GM18508 (cell line): ENCODE data around the gene LGALS7B.
"Not testable (repeated sequence)": the region's sequence is repeated elsewhere in the genome, so short reads cannot be mapped to it uniquely, and the experiment has no call there.

Experiments used
- ATAC-seq: cut with Tn5 transposase; IDR thresholded peaks from one replicate; pipeline ENCODE4 v1.9.1; 2021; ENCODE audit warnings: moderate number of reproducible peaks; ENCODE audit not compliant: insufficient read depth, unreplicated experiment

Gene LGALS7B

DNA sequence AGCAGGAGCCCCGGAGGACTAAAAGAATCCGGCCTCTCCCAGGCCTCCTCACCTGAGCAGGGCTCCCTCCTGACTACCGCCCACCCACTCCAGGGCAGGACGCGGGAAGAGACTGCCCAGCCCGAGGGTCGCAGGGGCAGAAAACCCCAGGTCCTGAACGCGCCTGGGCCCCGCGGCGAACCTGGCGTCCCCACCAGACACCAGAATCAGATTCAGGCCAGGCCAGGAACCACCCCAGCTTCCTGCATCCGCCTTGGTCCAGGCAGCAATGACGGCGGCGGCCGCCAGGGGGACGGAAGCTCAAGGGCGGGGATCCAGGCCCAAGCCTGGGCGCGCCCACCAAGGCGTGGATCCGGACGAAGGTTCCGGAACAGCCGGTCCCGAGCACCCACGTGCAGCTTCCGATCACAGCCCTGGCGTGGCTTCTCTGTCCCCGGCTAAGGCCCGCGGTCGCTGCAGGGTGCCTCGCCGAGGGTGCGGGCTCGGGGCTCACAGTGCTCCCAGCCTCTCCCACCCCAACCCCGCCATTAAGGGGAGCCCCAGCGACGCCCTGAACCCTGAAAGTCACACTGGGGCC is 19.3 kb upstream of the LGALS7B start:
- ATAC-seq, result no peak

DNA sequence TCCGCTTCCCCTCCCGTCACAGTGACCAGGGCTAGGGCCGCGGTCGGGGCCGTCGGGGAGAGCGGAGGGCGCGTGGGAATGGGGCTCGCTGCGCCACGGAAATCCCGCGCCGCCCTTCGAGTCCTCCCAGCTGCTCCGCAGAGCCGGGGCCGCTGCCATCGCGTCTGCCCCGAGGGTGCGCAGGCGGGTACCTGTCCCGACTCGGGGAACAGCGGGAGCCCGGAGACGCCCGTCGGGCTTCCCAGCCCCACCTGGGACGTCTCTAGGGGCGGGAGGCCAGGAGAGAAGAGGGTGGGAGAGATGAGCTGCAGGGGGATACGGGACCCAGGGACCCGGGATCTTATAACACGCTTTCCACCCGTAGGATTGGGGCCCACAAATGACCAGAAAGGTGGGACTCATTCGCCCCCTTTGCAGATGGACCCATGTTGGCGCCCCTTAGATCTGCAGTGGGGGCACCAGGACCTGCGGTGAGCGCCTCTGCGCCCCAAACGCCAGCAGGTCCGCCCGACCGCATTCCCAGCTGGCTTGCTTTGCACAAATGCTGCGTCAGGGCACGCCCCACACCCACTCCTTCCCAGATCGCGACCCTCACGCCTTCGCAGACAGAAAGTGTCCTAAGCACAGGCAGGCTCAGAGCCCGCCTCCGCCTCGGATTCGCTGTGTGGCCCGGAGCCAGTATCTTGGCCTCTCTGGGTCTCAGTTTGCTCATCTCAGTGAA is 18.6 kb upstream of the LGALS7B start:
- ATAC-seq, result not testable (repeated sequence)

- ATAC-seq, result not testable (repeated sequence)
Measured at GRCh38 chr19:38770949-38771275, 18.1 kb upstream of the LGALS7B start.

DNA sequence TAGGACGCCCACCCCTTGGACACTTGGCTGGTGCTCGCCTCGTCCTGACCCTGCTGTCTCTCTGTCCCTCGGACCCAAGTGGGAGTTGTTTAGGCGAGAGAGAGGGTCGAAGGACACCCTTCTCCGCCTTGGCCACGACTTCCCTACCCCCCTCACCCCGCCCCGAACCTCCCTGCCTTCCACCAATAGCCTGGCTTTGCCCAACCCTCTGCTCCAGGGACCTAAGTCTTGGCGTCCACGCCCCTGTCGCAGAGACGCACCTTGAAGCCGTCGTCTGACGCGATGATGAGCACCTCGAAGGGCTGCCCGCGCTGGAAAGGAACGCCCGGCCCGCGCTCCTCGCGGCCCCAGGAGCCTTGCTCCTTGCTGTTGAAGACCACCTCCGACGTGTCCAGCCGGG is 17.4 kb upstream of the LGALS7B start:
- not testable (repeated sequence) for ATAC-seq

DNA sequence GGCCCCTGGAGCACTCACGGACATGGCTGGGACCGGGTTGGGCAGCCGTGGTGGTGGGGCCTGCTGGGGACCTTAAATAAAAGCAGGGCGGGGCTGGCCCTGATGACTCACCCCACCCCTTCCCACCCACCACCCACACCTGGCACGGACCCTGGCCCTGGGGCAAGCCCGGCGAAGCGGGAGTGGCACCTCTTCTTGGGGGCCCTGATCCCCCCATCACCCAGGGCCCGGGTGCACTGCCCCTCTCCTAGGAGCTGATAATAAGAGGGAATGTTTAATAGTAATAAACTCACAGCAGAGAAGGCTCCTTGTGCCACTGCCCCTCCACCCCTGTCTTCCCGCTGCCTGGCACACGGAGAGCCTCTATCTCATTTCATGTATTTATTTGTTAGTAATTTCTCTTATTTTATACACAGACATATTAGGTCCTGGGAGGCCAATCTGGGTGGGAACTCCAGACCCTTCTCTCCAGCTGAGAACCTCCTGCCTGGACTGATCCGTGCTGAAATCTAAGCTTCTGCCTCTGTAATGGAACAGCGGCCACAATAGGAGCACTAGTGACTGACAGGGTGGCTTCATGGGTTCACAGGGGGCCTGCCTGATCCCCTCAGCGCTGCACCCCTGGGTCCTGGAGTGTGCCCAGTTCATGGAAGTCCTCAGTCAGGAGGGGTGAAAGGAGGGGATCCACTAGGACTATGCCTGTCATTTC is 15.4 kb upstream of the LGALS7B start, which contains the start of gene LGALS7:
Gene LGALS7, minus strand, starts transcription at position 49 of the 709 bp plus-strand sequence. Its CDS starts 25 bp downstream, at position 24.
- ATAC-seq, result no peak

DNA sequence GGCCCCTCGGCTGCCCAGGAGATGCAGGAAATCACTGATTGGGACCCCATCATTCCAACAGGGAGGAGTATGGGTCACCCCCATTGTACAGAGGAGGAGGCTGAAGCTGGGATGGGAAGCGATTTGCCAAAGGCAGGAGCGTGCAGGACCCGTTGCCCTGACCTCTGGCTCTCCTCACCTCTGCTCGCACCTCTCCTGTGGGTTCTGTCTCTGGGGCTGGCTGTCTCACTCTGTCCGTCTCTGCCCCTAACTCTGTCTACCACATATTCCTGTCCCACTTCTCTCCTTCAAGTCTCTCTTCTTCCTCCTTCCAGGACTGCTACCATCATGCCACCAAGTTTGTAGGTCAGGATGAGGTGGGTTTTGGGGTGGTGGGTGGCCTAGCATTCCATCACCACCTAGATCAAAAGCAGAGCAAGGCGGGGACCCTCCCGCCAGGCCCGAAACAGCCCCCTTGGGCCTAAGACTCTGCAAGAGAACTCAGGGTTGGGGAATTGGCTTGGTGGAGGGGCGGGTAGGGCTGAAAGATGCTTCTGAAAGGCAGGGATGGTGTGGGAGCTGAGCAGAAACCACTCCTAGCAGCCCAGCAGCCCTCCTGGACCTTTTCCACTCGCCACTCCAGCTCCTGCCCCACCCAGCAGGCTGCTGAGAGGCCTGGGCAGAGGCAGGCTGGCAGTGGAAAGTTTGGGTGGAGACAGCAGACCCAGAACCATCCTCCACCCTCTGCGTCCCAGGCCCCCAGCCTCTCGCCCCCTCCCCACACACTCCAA is 14.6 kb upstream of the LGALS7B start:
- no peak for ATAC-seq

DNA sequence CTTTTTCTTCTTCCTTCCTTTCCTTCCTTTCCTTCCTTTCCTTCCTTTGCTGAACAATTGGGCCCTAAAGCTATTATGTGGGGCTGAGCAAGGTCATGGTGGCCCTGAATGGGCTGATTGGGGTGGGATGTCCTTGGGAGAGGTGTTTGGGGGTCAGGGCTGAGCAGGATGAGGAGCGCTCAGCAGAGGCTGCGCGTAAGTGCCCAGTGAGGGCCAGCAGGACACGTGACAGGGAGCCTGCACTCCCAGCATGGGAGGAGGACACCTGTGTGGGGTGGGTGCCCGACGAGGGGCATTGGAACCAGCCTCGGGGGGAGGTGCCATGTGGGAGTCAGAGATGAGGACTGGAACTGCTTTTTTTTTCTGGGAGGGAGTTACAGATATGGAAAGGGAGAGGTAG is 10.3 kb upstream of the LGALS7B start:
- no peak for ATAC-seq

DNA sequence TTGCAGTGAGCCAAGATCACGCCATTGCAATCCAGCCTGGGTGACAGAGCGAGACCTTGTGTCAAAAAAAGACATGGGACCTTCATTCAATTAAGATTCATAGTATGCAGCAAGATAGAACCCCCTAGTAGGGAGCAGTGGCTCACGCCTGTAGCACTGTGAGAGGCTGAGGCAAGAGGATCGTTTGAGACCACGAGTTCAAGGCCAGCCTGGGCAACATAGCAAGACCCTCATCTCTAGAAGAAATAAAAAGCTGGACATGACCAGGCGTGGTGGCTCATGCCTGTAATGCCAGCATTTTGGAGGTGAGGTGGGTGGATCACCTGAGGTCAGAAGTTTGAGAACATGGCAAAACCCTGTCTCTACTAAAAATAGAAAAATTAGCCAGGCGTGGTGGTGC is 8.6 kb upstream of the LGALS7B start:
- ATAC-seq, result no peak

- no peak for ATAC-seq
Measured at GRCh38 chr19:38781058-38781457, 7.9 kb upstream of the LGALS7B start.

DNA sequence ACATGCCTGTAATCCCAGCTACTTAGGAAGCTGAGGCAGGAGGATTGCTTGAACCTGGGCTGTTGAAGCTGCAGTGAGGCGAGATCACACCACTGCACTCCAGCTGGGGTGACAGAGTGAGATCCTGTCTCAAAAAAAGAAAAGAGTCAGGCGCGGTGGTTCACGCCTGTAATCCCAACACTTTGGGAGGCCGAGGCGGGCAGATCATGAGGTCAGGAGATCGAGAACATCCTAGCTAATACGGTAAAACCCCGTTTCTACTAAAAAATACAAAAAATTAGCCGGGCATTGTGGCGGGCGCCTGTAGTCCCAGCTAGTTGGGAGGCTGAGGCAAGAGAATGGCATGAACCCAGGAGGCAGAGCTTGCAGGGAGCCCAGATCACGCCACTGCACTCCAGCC is 6.8 kb upstream of the LGALS7B start:
- ATAC-seq, result not testable (repeated sequence)

DNA sequence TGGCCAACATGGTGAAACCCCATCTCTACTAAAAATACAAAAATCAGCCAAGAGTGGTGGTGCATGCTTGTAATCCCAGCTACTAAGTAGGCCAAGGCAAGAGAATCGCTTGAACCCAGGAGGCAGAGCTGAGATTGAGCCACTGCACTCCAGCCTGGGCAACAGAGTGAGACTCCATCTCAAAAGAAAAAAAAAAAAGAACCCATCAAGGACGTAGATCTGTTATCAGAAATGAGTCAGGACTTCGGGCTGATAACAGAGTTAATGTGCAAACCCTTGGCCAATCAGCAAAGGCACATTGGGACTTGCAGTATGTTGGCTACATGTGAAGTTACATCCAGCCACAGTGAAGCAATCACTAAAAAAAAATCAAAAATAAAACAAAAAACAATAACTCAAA is 4.8 kb upstream of the LGALS7B start:
- ATAC-seq, result no peak

DNA sequence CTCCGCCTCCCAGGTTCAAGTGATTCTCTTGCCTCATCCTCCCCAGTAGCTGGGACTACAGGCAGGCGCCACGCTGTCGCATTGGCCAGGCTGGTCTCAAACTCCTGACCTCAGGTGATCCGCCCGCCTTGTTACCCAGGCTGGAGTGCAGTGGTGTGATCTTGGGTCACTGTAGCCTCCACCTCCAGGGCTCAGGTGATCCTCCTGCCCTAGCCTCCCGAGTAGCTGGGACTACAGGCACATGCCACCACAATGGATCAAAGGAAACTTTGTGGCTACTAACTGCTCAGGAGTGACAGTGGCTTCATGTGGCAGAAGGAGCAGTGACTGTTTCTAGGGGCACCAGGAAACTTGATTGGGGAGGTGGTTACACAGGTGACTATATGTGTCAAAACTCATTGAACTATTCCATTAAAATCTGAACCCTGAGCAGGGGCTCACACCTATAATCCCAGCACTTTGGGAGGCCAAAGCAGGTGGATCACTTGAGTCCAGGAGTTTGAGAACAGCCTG is 3.8 kb upstream of the LGALS7B start:
- no peak for ATAC-seq

DNA sequence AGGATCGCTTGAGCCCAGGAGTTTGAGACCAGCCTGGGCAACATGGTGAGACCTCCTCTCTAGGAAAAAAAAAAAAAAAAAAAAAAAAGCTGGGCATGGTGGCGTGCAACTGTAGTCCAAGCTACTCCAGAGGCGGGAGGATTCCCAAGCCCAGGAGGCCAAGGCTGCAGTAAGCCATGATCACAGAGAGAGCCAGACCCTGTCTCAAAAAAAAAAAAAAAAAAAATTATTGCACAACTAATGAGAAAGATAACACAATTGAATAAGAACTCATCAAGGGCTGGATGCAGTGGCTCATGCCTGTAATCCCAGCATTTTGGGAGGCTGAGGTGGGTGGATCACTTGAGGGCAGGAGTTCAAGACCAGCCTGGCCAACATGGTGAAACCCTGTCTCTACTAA is 2.9 kb upstream of the LGALS7B start:
- not testable (repeated sequence) for ATAC-seq

- ATAC-seq, result no peak
Measured at GRCh38 chr19:38786572-38787265, 2.3 kb upstream of the LGALS7B start.

GRCh38 chr19:38790507-38791403 is 1.8 kb downstream of the LGALS7B start:
- ATAC-seq, result not testable (repeated sequence)

- not testable (repeated sequence) for ATAC-seq
Measured at GRCh38 chr19:38791451-38792064, 2.6 kb downstream of the LGALS7B start.

DNA sequence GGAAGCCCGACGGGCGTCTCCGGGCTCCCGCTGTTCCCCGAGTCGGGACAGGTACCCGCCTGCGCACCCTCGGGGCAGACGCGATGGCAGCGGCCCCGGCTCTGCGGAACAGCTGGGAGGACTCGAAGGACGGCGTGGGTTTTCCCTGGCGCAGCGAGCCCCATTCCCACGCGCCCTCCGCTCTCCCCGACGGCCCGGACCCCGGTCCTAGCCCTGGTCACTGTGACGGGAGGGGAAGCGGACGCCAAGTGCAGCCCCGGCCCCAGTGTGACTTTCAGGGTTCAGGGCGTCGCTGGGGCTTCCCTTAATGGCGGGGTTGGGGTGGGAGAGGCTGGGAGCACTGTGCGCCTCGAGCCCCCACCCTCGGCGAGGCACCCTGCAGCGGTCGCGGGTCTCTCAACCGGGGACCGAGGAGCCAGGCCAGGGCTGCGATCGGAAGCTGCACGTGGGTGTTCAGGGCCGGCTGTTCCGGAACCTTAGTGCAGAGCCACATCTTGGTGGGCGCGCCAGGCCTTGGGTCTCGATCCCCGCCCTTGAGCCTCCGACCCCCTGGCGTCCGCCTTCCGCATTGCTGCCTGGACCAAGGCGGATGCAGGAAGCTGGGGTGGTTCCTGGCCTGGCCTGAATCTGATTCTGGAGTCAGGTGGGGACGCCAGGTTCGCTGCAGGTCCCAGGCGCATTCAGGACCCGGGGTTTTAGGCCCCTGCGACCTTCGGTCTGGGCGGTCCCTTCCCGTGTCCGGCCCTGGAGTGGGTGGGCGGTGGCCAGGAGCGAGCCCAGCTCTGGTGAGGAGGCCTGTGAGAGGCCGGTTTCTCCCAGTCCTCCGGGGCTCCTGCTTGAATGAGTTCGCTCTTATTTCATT is 3.5 kb downstream of the LGALS7B start:
- no peak for ATAC-seq

- no peak for ATAC-seq
Measured at GRCh38 chr19:38793177-38793576, 4.2 kb downstream of the LGALS7B start.
